Esophagus muscularis mucosa (tissue), 4 donors: ENCODE measurements around the gene GJB2. TPM values are rescaled to one million over a fixed set of nuclear protein-coding genes. Genes with fewer than 3 reads are reported as not detected.

Experiments used
- DNase-seq: peaks from one replicate; pipeline ENCODE4 v3.0.0-alpha.2; 2017; ENCODE audit errors: extremely low spot score
- H3K27ac ChIP-seq, 4 donors: fragments of 200-600 bp; sonication (generic); replicated peaks in 1 of 4; 1 replicate in 3 of 4; 2 replicates in 1 of 4; pipeline ENCODE4 v1.5.1; 2016 to 2019; ENCODE audit warnings: mild to moderate bottlenecking in 1 of 4
- H3K27me3 ChIP-seq, 4 donors: fragments of 200-600 bp; sonication (generic); one replicate each; pipeline versions ENCODE4 v1.5.1 to v1.6.0; 2016 to 2019
- H3K36me3 ChIP-seq, 4 donors: fragments of 200-600 bp; sonication (generic); one replicate each; pipeline ENCODE4 v1.5.1; 2016 to 2019
- H3K4me1 ChIP-seq, 4 donors: fragments of 200-600 bp; sonication (generic); one replicate each; pipeline ENCODE4 v1.5.1; 2016 to 2019
- H3K4me3 ChIP-seq, 4 donors: fragments of 200-600 bp; sonication (generic); 1 replicate in 2 of 4; 2 replicates in 2 of 4; pipeline ENCODE4 v1.5.1; 2016 to 2019; ENCODE audit warnings: mild to moderate bottlenecking in 4 of 4, moderate library complexity in 1 of 4
- H3K9me3 ChIP-seq, 4 donors: fragments of 200-600 bp; sonication (generic); 1 replicate in 3 of 4; 2 replicates in 1 of 4; pipeline ENCODE4 v1.5.1; 2016 to 2019
- EP300 ChIP-seq: sonication (generic); formaldehyde crosslinking; IDR thresholded peaks from one replicate; pipeline ENCODE4 v1.6.1; 2017; ENCODE audit warnings: antibody characterized with exemption
- POLR2A ChIP-seq: fragments of 450-650 bp; IDR thresholded peaks from one replicate; pipeline ENCODE4 v1.6.1; 2017; ENCODE audit warnings: antibody characterized with exemption, moderate library complexity, mild to moderate bottlenecking, low read depth
- POLR2AphosphoS5 ChIP-seq, 2 donors: sonication (generic); formaldehyde crosslinking; IDR thresholded peaks; one replicate each; pipeline ENCODE4 v1.6.1; 2017; ENCODE audit warnings: antibody characterized with exemption in 2 of 2
- WGBS: methylation state at CpG from one replicate; pipeline ENCODE4 v1.1.5; 2018; 5-methylcytosine and 5-hydroxymethylcytosine counted together
- intact Hi-C: fragments of 100-400 bp; cut with DNase I; formaldehyde crosslinking; loops from one replicate; pipeline ENCODE4 v1.15.1; 2023
- total RNA-seq, 4 donors: library from RNA; depleted of rRNA; stranded (reverse); fragments of >200 nt; gene quantifications; one replicate each; pipeline versions ENCODE4 v1.1.0 to v1.2.1, GENCODE V29; 2016
- TF ChIP-seq, protein P1 (sequence below), 3 experiments: fragments of 200-600 bp in 2 of 3; fragments of 450-650 bp in 1 of 3; sonication (generic) in 2 of 3; IDR thresholded peaks; one replicate each; pipeline ENCODE4 v1.5.1; 2017 to 2019; ENCODE audit warnings: antibody characterized with exemption in 3 of 3, mild to moderate bottlenecking in 2 of 3, moderate library complexity in 1 of 3

The GJB2 gene
- total RNA-seq, 4 donors from 2014 or later: 0.50 to 0.75 TPM; not detected in 2

DNA sequence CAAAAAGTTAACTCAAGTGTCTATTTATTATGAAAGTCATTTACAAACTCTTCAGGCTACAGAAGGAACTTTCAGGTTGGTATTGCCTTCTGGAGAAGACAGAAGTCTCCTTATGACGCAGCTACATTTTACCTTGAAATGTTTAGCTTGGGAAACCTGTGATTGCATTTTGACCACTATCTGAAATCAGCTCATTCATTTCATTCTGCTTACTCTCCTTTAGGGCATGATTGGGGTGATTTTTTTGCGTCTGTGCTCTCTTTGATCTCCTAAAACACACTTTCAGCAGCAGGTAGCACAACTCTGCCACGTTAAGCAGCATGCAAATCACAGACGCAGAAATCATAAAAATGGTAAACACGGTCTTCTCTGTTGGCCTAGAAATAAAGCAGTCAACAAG is 29.8 kb upstream of the GJB2 start:
- Histone ChIP-seq H3K9me3 (no peaks in the 10 kb centered on the region), H3K27ac (no peak overlapping the region), H3K27me3 (peaks cover 0 to 32% (median 0%) of the 10 kb centered on the region in 4 donors), H3K36me3 (no peaks in the 10 kb centered on the region), H3K4me3 (no peak overlapping the region), H3K4me1 (no peaks in the 10 kb centered on the region)
- TF ChIP-seq, protein P1, sequence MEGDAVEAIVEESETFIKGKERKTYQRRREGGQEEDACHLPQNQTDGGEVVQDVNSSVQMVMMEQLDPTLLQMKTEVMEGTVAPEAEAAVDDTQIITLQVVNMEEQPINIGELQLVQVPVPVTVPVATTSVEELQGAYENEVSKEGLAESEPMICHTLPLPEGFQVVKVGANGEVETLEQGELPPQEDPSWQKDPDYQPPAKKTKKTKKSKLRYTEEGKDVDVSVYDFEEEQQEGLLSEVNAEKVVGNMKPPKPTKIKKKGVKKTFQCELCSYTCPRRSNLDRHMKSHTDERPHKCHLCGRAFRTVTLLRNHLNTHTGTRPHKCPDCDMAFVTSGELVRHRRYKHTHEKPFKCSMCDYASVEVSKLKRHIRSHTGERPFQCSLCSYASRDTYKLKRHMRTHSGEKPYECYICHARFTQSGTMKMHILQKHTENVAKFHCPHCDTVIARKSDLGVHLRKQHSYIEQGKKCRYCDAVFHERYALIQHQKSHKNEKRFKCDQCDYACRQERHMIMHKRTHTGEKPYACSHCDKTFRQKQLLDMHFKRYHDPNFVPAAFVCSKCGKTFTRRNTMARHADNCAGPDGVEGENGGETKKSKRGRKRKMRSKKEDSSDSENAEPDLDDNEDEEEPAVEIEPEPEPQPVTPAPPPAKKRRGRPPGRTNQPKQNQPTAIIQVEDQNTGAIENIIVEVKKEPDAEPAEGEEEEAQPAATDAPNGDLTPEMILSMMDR (IDR thresholded peaks at IDR 0.05): no peak
- TF ChIP-seq POLR2A: no peak
- WGBS: 77% methylated on average over 5 of the region's 5 CpGs
- DNase-seq: no peak
- intact Hi-C loops: no loop called here

GRCh38 chr13:20221772-20222171 is 29.0 kb upstream of the GJB2 start:
- DNase-seq: no peak
- intact Hi-C loops: no loop called here
- TF ChIP-seq, protein P1 (IDR thresholded peaks at IDR 0.05): no peak
- TF ChIP-seq POLR2AphosphoS5 (IDR thresholded peaks at IDR 0.05): no peak
- TF ChIP-seq EP300: no peak
- TF ChIP-seq POLR2A: no peak
- no peak overlapping the region for H3K27ac ChIP-seq
- no peaks in the 10 kb centered on the region for H3K4me1 ChIP-seq
- 68% methylated on average over 5 of the region's 6 CpGs for WGBS
- peaks cover 0 to 24% (median 0%) of the 10 kb centered on the region in 4 donors for H3K27me3 ChIP-seq
- H3K4me3 ChIP-seq: no peak overlapping the region
- H3K9me3 ChIP-seq: no peaks in the 10 kb centered on the region
- no peaks in the 10 kb centered on the region for H3K36me3 ChIP-seq

GRCh38 chr13:20219577-20219976 is 26.8 kb upstream of the GJB2 start:
- Histone ChIP-seq H3K27ac (no peak overlapping the region), H3K36me3 (no peaks in the 10 kb centered on the region), H3K4me3 (no peak overlapping the region), H3K9me3 (no peaks in the 10 kb centered on the region), H3K4me1 (no peaks in the 10 kb centered on the region), H3K27me3 (peaks cover 0 to 15% (median 0%) of the 10 kb centered on the region in 4 donors)
- intact Hi-C loops: no loop called here
- no peak for DNase-seq
- no peak for TF ChIP-seq POLR2A
- TF ChIP-seq POLR2AphosphoS5 (IDR thresholded peaks at IDR 0.05): no peak
- TF ChIP-seq, protein P1 (IDR thresholded peaks at IDR 0.05): no peak
- TF ChIP-seq EP300: no peak

DNA sequence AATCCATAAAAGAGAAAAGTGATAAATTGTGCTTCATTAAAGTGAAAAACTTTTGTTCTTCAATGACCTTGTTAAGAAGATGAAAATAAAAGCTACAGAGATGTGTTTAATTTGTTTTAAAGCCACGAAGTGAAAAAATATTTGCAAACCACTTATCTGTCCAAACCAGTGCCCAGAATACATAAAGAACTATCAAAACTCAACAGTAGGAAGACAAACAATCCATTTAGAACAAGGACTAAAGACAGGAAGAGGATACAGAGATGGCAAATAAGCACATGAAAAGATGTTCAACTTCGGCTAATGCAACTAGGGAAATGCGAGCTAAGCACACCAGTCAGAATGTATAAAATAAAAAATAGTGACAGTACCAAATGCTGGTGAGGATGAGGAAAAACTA is 24.4 kb upstream of the GJB2 start:
- Histone ChIP-seq H3K36me3 (no peaks in the 10 kb centered on the region), H3K4me3 (no peak overlapping the region), H3K27me3 (peaks cover 0 to 15% (median 0%) of the 10 kb centered on the region in 4 donors), H3K27ac (no peak overlapping the region), H3K9me3 (peaks cover 0 to 11% (median 0%) of the 10 kb centered on the region in 4 donors), H3K4me1 (no peaks in the 10 kb centered on the region)
- no peak for DNase-seq
- TF ChIP-seq POLR2A (no peak), EP300 (no peak), POLR2AphosphoS5 (IDR thresholded peaks at IDR 0.05) (no peak)
- TF ChIP-seq, protein P1 (IDR thresholded peaks at IDR 0.05): no peak
- intact Hi-C loops: no loop called here
- 64% methylated on average over 3 of the region's 3 CpGs for WGBS

- DNase-seq: no peak
- H3K4me1 ChIP-seq: no peaks in the 10 kb centered on the region
- TF ChIP-seq, protein P1 (IDR thresholded peaks at IDR 0.05): no peak
- TF ChIP-seq POLR2AphosphoS5 (IDR thresholded peaks at IDR 0.05): no peak
- TF ChIP-seq EP300: no peak
- TF ChIP-seq POLR2A: no peak
- H3K36me3 ChIP-seq: no peaks in the 10 kb centered on the region
- peaks cover 0 to 14% (median 0%) of the 10 kb centered on the region in 4 donors for H3K27me3 ChIP-seq
- H3K9me3 ChIP-seq: peaks cover 0 to 11% (median 0%) of the 10 kb centered on the region in 4 donors
- H3K27ac ChIP-seq: no peak overlapping the region
- H3K4me3 ChIP-seq: no peak overlapping the region
- 75% methylated on average over 1 of the region's 1 CpG for WGBS
- intact Hi-C loops: no loop called here
These were observed 17.2 kb upstream of the GJB2 start for GRCh38 chr13:20209948-20210347.
